HG03159 (cell line): ENCODE data around the gene RNF167.

Experiments
- ATAC-seq: cut with Tn5 transposase; IDR thresholded peaks from one replicate; pipeline ENCODE4 v1.9.1; 2021; ENCODE audit warnings: mild to moderate bottlenecking, moderate library complexity; ENCODE audit not compliant: unreplicated experiment

The RNF167 gene

DNA sequence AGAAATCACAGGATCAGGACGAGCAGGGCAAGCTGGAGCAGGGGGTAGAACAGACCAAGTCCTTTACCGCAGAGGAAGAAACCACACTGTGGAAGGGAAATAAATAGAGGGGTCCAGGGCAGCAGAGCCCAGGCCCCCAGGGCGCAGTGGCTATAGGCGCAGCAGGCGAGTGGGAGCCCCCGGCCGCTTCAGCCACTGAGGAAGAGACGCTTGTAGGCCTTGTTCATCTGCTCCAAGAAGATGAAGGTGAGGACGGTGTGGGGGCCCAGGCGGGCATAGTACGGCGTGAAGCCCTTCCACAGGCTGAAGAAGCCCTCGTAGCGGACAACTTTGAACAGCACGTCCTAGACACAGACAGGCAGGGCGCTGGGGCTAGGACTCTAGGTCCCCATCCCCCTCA is 2.5 kb upstream of the RNF167 start:
- ATAC-seq, result no peak

GRCh38 chr17:4938069-4938491 is 2.0 kb upstream of the RNF167 start:
- ATAC-seq, result no peak

GRCh38 chr17:4938688-4939545 is 1.2 kb upstream of the RNF167 start:
- ATAC-seq, result no peak

- ATAC-seq, result no peak
Observed at GRCh38 chr17:4939546-4939795, 597 bp upstream of the RNF167 start.

DNA sequence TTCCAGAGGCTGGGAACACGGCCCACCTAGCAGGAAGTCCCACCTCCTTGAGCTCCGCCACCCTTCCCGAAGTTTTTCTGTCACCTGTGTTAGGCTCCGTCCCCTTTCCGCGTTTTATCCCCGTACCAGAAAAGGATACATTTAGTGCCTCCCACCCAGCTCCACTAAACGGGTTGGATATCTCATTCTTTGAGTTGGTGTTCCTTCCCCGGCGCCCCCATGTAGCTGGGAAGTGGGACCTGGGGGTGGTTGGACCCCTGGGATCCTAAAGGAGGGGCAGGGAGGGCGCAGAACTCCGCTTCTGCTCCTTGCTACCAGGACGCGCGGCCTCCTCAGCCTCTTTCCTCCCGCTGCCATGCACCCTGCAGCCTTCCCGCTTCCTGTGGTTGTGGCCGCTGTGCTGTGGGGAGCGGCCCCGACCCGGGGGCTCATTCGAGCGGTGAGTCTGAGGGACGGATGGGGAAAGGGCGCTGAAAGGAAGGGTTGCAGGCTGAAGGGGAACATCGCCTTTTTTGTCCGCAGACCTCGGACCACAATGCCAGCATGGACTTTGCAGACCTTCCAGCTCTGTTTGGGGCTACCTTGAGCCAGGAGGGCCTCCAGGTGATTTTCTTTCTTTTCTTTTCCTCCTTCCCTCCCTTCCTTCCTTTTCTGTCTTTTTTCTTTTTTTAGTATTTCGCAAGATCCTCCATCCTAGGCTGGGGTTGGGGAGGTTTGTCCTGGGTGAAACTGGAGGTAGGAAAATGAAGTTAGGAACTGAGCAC is 669 bp downstream of the RNF167 start:
- no peak for ATAC-seq

- no peak for ATAC-seq
Observed at GRCh38 chr17:4941319-4941610, 1.2 kb downstream of the RNF167 start.

GRCh38 chr17:4942760-4943508 is 2.9 kb downstream of the RNF167 start:
- no peak for ATAC-seq

DNA sequence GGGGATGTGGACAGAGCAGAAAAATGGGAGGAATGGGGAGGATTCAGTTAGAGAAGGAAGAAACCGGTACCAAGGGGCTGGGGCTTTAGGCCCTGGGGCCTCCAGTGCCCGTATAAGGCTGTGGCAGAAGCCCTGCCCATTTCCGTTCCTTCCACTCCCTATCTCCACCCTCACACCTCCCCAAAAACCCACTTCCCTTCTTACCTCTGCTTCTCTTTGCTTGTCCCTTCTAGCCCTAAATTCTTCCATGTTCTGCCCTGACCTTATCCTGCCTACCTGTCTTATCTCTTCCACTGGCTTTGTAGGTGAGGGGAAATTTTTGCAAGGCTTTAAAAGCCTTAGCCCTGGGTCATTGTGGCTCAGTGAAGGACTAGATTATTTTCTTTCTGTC is 4.1 kb downstream of the RNF167 start:
- ATAC-seq, result no peak

DNA sequence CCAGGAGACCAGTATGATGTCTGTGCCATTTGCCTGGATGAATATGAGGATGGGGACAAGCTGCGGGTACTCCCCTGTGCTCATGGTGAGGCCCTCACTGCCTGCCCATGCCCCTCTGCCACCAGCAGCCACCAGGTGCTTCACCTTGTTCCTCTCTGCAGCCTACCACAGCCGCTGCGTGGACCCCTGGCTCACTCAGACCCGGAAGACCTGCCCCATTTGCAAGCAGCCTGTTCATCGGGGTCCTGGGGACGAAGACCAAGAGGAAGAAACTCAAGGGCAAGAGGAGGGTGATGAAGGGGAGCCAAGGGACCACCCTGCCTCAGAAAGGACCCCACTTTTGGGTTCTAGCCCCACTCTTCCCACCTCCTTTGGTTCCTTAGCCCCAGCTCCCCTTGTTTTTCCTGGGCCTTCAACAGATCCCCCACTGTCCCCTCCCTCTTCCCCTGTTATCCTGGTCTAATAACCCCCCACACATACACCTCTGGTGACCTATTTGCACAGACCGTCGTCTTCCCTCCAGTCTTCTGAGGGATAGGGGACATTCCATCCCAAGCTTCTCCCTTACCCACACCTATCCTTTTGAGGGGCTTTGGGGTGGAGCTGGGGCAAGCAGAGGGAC is 4.6 kb downstream of the RNF167 start:
- ATAC-seq, result no peak

DNA sequence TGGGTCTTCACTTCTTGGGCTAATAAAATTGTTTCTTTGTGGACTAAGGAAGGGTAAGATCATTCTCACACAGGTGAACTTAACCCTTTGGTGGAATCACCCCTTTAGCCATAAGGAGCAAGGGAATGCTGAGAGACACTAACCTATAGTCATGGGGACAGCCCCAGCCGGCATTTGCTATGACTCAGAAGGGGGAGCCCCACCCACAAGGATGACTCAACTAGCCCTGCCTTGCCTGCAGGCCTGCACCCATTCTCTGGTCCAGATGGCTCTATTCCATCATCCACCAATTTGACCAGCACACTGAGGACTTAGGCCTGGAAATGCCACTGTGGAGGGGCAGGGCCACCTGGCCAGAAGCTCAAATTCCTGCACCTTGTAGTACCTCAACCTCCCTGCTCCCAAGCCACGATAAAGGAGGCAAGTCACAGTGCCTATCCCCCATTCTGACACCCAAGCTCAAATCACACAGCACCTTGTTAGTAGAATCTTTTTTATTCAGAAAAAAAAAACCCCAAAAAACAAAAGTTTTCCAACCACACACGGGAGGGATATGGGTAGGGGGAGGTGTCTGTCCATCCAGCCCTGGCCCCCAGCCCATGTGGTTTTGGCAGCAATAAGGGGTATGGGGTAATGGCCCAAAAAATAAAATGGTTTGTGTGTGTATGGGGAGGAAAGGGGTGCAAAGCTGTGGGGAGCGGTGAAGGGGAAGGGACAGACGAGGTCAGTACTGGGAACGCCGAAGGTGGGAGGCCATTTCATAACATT is 5.3 kb downstream of the RNF167 start:
- ATAC-seq, result no peak

GRCh38 chr17:4945944-4946280 is 5.8 kb downstream of the RNF167 start:
- no peak for ATAC-seq

GRCh38 chr17:4946312-4946976 is 6.4 kb downstream of the RNF167 start:
- no peak for ATAC-seq

DNA sequence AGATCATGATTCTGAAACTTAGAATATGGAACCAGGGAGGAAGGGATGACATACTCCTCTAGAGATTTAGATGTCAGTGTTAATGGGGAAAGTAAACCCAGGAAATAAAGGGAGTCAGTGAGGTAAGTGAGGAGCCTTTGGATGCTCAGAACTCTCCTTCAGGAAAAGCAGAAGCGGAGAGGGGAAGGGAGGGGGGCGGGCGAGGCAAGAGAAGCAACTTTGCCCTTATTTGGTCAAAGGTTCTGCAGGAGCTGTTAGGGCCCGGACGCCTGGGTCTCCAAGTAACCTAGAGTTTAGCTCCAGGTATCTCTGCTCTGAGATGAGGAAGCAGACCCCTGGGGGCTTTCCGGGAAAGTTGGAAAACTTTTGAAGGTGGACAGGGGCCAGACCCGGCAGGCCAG is 6.9 kb downstream of the RNF167 start:
- no peak for ATAC-seq

DNA sequence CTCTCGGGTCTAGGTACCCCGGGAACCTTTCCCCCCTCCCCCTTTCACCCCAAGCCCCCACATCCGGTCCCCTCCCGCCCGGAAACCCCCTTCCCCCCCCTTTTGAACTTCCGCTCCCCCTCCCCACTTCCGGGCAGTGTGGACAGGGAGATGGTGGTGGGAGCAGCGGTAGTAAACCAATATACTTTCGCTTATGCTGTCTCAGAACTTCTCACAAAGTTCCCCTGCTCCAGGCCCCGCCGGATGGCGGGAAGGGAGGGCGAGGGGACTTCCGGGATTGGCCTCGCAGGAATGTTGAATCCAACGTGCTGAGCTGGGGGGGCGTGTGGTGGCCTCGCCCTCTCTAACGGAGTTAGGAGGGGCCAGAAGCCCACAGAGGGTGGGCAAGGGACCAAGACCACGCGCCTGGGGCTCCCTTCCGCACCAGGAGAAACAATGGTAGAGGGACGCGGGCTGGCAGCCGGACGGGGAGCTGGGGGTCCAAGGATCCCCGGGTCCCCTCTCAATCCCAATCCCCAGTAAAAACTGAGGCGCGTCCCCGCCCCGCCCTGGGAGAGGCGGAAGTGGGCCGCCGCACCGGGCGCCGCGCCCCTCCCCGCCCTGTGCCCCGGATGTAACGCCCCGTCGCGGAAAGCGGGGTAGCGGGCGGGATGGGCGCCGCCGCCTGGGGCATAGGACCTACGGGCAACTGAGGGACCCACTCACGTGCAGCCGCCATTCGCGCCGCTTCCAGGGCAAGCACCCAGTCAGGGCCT is 7.5 kb downstream of the RNF167 start:
- no peak for ATAC-seq

- peak; percentile 24 for ATAC-seq
Observed at GRCh38 chr17:4948166-4948930, 8.3 kb downstream of the RNF167 start, which contains the start of gene PFN1. Gene PFN1 (minus strand): TSS chr17:4948530. CDS start chr17:4948394, 136 bp downstream.

DNA sequence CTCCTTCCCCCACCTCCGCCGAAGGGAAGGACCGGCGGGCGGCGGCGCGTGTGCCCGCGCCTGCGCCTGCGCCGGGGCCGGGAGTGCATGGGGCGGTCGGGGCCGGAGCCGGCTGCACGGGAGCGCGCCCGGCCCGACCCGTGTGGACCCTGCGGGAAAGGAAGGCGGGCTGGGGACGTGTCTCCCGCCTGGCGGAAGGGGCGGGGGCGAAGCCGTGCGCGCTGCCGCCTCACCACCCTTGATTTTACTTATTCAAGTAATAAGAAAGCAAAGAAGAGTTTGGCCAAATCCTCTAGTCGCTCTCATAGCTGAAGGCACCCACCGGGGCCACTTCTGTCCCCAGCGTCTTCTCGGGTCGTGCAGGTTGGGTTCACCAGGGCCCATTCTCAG is 8.9 kb downstream of the RNF167 start:
- ATAC-seq, result peak; percentile 29

DNA sequence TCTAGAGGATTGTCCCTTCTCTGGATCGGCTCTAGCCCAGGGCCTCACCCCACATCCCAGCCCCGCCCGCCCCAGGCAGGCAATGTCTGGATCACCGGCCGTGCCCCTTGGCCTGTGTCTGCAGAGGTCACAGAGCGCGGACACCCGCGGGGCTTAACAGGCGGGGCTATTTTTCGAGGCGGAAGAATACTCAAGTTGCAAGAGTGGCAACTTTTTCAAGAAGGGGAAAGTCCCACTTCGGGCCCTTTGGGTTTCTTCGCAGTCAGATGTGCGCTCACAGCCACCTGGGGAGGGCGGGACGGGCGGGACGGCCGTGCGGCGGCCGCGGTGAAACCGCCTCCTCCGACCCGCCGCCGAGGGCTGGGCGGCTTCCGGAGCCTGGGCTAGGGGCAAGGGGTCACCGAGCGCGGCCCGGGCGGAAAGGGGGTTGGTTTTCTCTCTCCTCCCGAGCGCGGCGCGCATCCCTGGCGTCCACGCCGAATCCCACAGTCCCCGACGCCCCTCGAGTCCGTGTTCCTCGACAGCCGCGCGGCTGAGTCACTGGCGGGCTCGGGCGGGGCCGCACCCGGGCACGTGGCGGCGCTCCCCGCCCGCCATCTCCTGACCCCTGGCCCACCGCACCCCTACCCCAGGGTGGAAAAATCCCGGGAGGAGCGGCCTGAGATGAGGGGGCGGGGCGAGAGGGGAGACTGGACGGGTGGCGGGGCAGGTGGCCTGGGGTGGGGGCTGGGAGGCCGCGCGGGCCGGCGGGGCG is 9.4 kb downstream of the RNF167 start:
- peak; percentile 29 for ATAC-seq

- ATAC-seq, result no peak
Observed at GRCh38 chr17:4950075-4950745, 10.1 kb downstream of the RNF167 start.
